ENCODE results near the gene SLC39A5. TPM values are rescaled to one million over a fixed set of nuclear protein-coding genes. Genes with fewer than 3 reads are reported as not detected.

SLC39A5 gene
- total and polyA plus RNA-seq, 2 experiments from 2014 or later: not detected

DNA sequence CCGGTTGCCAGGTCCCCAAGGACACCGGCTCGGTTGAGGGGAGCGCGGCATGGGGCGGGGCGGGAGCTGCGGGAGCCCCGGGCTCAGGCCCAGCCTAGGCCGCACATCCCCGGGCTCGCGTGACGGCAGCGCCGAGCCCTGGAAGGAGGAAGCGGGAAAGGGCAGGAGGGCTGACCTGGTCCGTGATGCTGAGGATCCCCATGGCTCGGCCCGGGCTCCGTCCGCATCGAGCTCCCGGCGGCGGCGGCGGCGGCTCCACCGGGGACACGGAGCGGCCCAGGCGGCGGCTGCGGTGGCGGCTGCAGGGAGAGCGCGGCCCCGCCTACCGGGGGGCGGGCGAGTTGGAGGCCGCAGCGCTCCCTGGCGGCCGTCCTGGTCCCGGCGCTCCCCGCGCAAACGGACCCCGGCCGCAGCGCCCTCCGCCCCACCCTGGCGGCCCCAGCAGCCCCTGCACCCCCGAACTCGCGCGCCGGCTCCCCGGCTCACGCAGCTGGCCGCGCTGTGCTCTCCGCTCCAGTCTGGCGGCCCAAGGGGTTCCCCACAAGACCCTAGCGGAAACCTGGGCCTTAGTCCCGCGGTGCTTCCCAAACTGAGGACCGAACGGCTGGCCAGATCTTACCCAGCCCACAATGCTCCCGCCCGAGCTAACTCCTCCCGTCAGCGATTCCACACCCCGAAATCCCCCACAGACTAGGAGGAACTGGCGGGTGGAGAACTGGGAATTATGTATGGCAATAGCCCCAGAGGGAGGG is 28.4 kb downstream of the SLC39A5 start, which contains the start of gene ANKRD52:
ANKRD52 (minus strand) TSS at position 317 of the 752 bp plus-strand sequence; CDS start at position 202, 115 bp downstream.
- H3K27ac ChIP-seq: peak within 1 kb of the TSS; percentile 70
- in situ Hi-C loops (cut with MboI): no loop called here
- peak within 1 kb of the TSS; percentile 81 for H3K9ac ChIP-seq
- H3K9me3 ChIP-seq (ENCODE audit: low read depth): no peaks in the 10 kb centered on the region
- DNase-seq: peak; percentile 93
- peaks cover 47% of the 10 kb centered on the region for H3K79me2 ChIP-seq (ENCODE audit: insufficient read depth)
- TF ChIP-seq EZH2phosphoT487 (IDR thresholded peaks at IDR 0.05; ENCODE audit: insufficient read depth, low read depth) (no peak), EZH2 (IDR thresholded peaks at IDR 0.05; ENCODE audit: insufficient read depth, poor library complexity, severe bottlenecking) (no peak)
- peaks cover 35% of the 10 kb centered on the region for H3K4me1 ChIP-seq (ENCODE audit: insufficient read depth)
- peaks cover 41% of the 10 kb centered on the region for H3F3A ChIP-seq (ENCODE audit: insufficient read depth)
- WGBS, 2 experiments (ENCODE audit: low coverage in 1 of 2, low lambda C conversion rate in 2 of 2, missing lambda C conversion rate in 2 of 2): 1 to 2% methylated on average over 20 to 28 of the region's 78 CpGs
- H3K9me2 ChIP-seq (ENCODE audit: insufficient read depth): no peaks in the 10 kb centered on the region
- H4K20me1 ChIP-seq (ENCODE audit: insufficient read depth): no peaks in the 10 kb centered on the region
- peak within 1 kb of the TSS; percentile 91 for H2AFZ ChIP-seq
- H3K4me2 ChIP-seq (ENCODE audit: unreplicated experiment): peak within 1 kb of the TSS; percentile 97
- H3K36me3 ChIP-seq (ENCODE audit: low read depth): peaks cover 26% of the 10 kb centered on the region
- H3K27me3 ChIP-seq (replicated peaks; ENCODE audit: insufficient read depth): no peaks in the 10 kb centered on the region
- peak within 1 kb of the TSS; percentile 96 for H3K4me3 ChIP-seq

GRCh38 chr12:56258820-56259183 is 29.0 kb downstream of the SLC39A5 start:
- peak overlapping the region; percentile 81 for H3K4me2 ChIP-seq (ENCODE audit: unreplicated experiment)
- no peaks in the 10 kb centered on the region for H3K27me3 ChIP-seq (replicated peaks; ENCODE audit: insufficient read depth)
- no peak for DNase-seq
- H3K27ac ChIP-seq: peak overlapping the region; percentile 70
- peak overlapping the region; percentile 81 for H3K9ac ChIP-seq
- H2AFZ ChIP-seq: peak overlapping the region; percentile 91
- peak overlapping the region; percentile 96 for H3K4me3 ChIP-seq
- H3F3A ChIP-seq (ENCODE audit: insufficient read depth): peaks cover 41% of the 10 kb centered on the region
- 3 to 4% methylated on average over 9 of the region's 9 CpGs for WGBS, 2 experiments (ENCODE audit: low coverage in 1 of 2, low lambda C conversion rate in 2 of 2, missing lambda C conversion rate in 2 of 2)
- no peaks in the 10 kb centered on the region for H3K9me2 ChIP-seq (ENCODE audit: insufficient read depth)
- H3K9me3 ChIP-seq (ENCODE audit: low read depth): no peaks in the 10 kb centered on the region
- peaks cover 35% of the 10 kb centered on the region for H3K4me1 ChIP-seq (ENCODE audit: insufficient read depth)
- peaks cover 20% of the 10 kb centered on the region for H3K36me3 ChIP-seq (ENCODE audit: low read depth)
- in situ Hi-C loops (cut with MboI): no loop called here
- H3K79me2 ChIP-seq (ENCODE audit: insufficient read depth): peaks cover 41% of the 10 kb centered on the region
- no peaks in the 10 kb centered on the region for H4K20me1 ChIP-seq (ENCODE audit: insufficient read depth)
- no peak for TF ChIP-seq EZH2 (IDR thresholded peaks at IDR 0.05; ENCODE audit: insufficient read depth, poor library complexity, severe bottlenecking)
- no peak for TF ChIP-seq EZH2phosphoT487 (IDR thresholded peaks at IDR 0.05; ENCODE audit: insufficient read depth, low read depth)

DNA sequence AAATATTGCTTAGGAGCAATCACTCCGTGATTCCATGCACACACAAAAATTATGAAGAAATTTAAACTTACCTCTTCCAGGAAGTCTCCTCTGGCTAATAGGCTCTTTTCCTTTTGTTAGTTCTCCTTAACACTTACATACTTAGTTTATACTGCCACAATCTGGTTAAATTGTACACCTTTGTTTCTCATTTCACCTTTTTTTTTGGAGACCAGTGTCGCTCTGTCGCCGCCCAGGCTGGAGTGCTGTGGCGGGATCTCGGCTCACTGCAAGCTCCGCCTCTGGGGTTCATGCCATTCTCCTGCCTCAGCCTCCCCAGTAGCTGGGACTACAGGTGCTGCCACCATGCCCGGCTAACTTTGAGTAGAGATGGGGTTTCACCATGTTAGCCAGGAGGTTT is 30.5 kb downstream of the SLC39A5 start:
- peaks cover 36% of the 10 kb centered on the region for H3F3A ChIP-seq (ENCODE audit: insufficient read depth)
- TF ChIP-seq EZH2phosphoT487 (IDR thresholded peaks at IDR 0.05; ENCODE audit: insufficient read depth, low read depth) (no peak), EZH2 (IDR thresholded peaks at IDR 0.05; ENCODE audit: insufficient read depth, poor library complexity, severe bottlenecking) (no peak)
- no peaks in the 10 kb centered on the region for H4K20me1 ChIP-seq (ENCODE audit: insufficient read depth)
- peaks cover 35% of the 10 kb centered on the region for H3K4me1 ChIP-seq (ENCODE audit: insufficient read depth)
- in situ Hi-C loops (cut with MboI): no loop called here
- no peak overlapping the region for H3K4me2 ChIP-seq (ENCODE audit: unreplicated experiment)
- WGBS, 2 experiments (ENCODE audit: low coverage in 1 of 2, low lambda C conversion rate in 2 of 2, missing lambda C conversion rate in 2 of 2): 93 to 97% methylated on average over 8 of the region's 8 CpGs
- H3K9ac ChIP-seq: no peak overlapping the region
- H3K9me2 ChIP-seq (ENCODE audit: insufficient read depth): no peaks in the 10 kb centered on the region
- DNase-seq: no peak
- peaks cover 5% of the 10 kb centered on the region; the same call in 1 of the 2 replicates for H3K36me3 ChIP-seq (ENCODE audit: low read depth)
- H3K79me2 ChIP-seq (ENCODE audit: insufficient read depth): peaks cover 25% of the 10 kb centered on the region
- no peaks in the 10 kb centered on the region for H3K9me3 ChIP-seq (ENCODE audit: low read depth)
- H3K27me3 ChIP-seq (replicated peaks; ENCODE audit: insufficient read depth): no peaks in the 10 kb centered on the region
- no peak overlapping the region for H3K4me3 ChIP-seq
- H2AFZ ChIP-seq: no peak overlapping the region
- no peak overlapping the region for H3K27ac ChIP-seq

GRCh38 chr12:56260921-56261320 is 31.1 kb downstream of the SLC39A5 start:
- in situ Hi-C loops (cut with MboI): no loop called here
- Histone ChIP-seq H3K4me3 (no peak overlapping the region), H2AFZ (0 out of 2 replicates have a peak overlapping the region, but pooled peaks have one; percentile 19), H3K27me3 (replicated peaks; ENCODE audit: insufficient read depth) (no peaks in the 10 kb centered on the region), H4K20me1 (ENCODE audit: insufficient read depth) (no peaks in the 10 kb centered on the region), H3K27ac (peak overlapping the region; percentile 70; the same call in 1 of the 2 replicates), H3K79me2 (ENCODE audit: insufficient read depth) (peaks cover 20% of the 10 kb centered on the region), H3F3A (ENCODE audit: insufficient read depth) (peaks cover 36% of the 10 kb centered on the region), H3K4me1 (ENCODE audit: insufficient read depth) (peaks cover 29% of the 10 kb centered on the region), H3K9me3 (ENCODE audit: low read depth) (no peaks in the 10 kb centered on the region), H3K9me2 (ENCODE audit: insufficient read depth) (no peaks in the 10 kb centered on the region), H3K4me2 (ENCODE audit: unreplicated experiment) (peak overlapping the region; percentile 54), H3K9ac (no peak overlapping the region), H3K36me3 (ENCODE audit: low read depth) (no peaks in the 10 kb centered on the region)
- DNase-seq: no peak
- WGBS, 2 experiments (ENCODE audit: low coverage in 1 of 2, low lambda C conversion rate in 2 of 2, missing lambda C conversion rate in 2 of 2): 87 to 88% methylated on average over 3 of the region's 3 CpGs
- TF ChIP-seq EZH2phosphoT487 (IDR thresholded peaks at IDR 0.05; ENCODE audit: insufficient read depth, low read depth) (no peak), EZH2 (IDR thresholded peaks at IDR 0.05; ENCODE audit: insufficient read depth, poor library complexity, severe bottlenecking) (no peak)
